Neural cell (in vitro differentiated cells): ENCODE results near the gene LPGAT1.

ENCODE experiments used
- CTCF ChIP-seq: fragments of 450-650 bp; IDR thresholded peaks from 2 replicates; pipeline ENCODE4 v1.5.1; 2014; ENCODE audit warnings: antibody characterized with exemption, mild to moderate bottlenecking, moderate library complexity; ENCODE audit not compliant: poor library complexity, severe bottlenecking
- EP300 ChIP-seq: fragments of 450-650 bp; conservative IDR thresholded peaks from 2 replicates; pipeline ENCODE4 v1.6.1; 2014; ENCODE audit warnings: antibody characterized with exemption, mild to moderate bottlenecking, moderate library complexity; ENCODE audit not compliant: poor library complexity, severe bottlenecking
- RAD21 ChIP-seq: fragments of 450-650 bp; conservative IDR thresholded peaks from 2 replicates; pipeline ENCODE4 v1.6.1; 2014; ENCODE audit warnings: antibody characterized with exemption, mild to moderate bottlenecking, moderate library complexity

GRCh38 chr1:211713231-211713630, 117.3 kb downstream of the LPGAT1 start:
- TF ChIP-seq EP300 (no peak), CTCF (no peak), RAD21 (no peak)
